Choroid plexus epithelial cell (primary cell): ENCODE data around the gene CIRBP.

Source experiments
- DNase-seq: peaks from one replicate; pipeline ENCODE4 v3.0.0-alpha.2; 2010; ENCODE audit warnings: low read depth
- H3K4me3 ChIP-seq: 2 replicates; pipeline ENCODE4 v1.5.1; 2011; ENCODE audit warnings: low read depth, mild to moderate bottlenecking, control low read depth, low read length, moderate library complexity
- TF ChIP-seq, protein P1 (sequence below): conservative IDR thresholded peaks from 2 replicates; pipeline ENCODE4 v1.5.1; 2011; ENCODE audit warnings: low read depth, mild to moderate bottlenecking, control low read depth, inconsistent platforms, low read length, moderate library complexity

Gene CIRBP

DNA sequence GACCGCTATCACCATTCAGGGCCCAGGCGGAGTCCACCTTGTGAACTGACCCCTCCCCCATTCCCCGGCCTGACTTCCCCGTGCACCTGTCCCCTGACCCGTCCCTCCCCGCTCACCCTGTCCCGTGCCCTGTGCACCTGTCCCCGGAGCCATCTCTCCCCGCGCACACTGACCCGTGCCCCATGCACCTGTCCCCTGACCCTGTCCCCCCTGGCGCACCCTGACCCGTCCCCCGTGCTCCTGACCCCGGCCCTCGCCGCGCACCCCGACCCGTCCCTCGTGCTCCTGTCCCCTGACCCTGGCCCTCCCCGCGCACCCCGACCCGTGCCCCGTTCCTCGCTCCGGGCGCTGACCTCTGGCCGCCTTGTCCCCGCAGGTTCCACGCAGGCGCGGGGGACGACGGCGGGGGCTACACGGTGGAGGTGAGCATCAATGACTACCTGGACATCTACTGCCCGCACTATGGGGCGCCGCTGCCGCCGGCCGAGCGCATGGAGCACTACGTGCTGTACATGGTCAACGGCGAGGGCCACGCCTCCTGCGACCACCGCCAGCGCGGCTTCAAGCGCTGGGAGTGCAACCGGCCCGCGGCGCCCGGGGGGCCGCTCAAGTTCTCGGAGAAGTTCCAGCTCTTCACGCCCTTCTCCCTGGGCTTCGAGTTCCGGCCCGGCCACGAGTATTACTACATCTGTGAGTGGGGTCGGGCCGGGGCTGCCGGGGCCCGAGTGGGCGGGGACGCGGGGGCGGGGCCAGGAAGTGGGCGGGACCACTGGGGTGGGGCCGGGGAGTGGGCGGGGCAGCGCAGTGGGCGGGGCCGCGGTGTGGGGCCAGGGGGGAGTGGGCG lies 26.3 kb downstream of the CIRBP start:
- H3K4me3 ChIP-seq: no peak overlapping the region
- DNase-seq: no peak
- TF ChIP-seq, protein P1, sequence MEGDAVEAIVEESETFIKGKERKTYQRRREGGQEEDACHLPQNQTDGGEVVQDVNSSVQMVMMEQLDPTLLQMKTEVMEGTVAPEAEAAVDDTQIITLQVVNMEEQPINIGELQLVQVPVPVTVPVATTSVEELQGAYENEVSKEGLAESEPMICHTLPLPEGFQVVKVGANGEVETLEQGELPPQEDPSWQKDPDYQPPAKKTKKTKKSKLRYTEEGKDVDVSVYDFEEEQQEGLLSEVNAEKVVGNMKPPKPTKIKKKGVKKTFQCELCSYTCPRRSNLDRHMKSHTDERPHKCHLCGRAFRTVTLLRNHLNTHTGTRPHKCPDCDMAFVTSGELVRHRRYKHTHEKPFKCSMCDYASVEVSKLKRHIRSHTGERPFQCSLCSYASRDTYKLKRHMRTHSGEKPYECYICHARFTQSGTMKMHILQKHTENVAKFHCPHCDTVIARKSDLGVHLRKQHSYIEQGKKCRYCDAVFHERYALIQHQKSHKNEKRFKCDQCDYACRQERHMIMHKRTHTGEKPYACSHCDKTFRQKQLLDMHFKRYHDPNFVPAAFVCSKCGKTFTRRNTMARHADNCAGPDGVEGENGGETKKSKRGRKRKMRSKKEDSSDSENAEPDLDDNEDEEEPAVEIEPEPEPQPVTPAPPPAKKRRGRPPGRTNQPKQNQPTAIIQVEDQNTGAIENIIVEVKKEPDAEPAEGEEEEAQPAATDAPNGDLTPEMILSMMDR: no peak

DNA sequence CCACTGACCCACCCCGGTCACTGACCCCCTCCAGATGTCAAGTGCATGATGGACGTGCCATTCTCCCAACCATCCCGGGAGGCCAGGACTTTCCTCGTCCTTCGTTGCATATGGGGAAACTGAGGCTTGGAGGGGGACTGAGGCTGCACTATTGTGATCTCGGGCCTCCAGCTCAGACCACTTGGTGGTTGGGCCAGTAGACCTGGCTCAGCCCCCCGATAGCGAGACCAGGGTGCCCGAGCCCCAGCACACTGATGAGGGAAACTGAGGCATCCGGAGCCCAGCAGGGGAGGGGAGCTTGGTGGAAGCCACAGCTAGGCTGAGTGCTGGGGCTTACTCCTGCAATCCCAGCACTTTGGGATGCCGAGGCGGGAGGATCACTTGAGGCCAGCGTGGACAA lies 26.9 kb downstream of the CIRBP start:
- H3K4me3 ChIP-seq: no peak overlapping the region
- TF ChIP-seq, protein P1: no peak

DNA sequence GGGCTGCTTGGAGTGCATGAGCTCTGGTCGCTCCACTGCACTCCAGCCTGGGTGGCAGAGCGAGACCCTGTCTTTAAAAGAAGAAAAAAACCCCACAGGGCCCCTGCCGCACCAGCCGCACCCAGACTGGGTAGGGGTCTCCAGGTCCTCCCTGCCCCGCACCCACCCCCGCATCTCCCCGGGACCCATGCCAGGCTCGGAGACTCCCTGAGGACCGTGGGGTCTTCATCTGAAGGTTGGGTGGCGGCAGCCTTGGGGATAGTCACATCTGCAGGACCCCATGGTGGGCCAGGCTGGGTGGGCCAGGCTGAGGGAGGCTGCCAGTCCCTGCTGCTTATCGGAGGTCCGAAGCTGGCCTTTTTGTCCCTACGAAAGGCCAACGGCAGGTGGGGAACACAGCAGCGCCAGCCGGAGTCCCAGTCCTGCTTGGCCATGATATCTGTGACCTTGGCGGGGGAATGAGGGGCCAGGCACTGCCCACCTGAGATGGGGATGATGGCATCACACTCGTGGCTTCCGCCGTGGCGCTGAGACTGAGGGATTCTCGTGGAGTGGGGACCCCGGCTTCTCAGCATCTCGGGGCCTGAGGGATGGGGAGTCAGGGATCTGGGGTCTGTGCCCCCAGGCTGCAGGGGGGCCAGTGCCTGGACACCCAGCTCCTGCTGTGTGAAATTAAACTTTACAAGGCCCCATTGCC lies 27.6 kb downstream of the CIRBP start:
- H3K4me3 ChIP-seq: no peak overlapping the region
- no peak for DNase-seq
- TF ChIP-seq, protein P1: no peak

More for the DNA sequence above, 26.9 kb downstream of the CIRBP start:
- DNase-seq: no peak

DNA sequence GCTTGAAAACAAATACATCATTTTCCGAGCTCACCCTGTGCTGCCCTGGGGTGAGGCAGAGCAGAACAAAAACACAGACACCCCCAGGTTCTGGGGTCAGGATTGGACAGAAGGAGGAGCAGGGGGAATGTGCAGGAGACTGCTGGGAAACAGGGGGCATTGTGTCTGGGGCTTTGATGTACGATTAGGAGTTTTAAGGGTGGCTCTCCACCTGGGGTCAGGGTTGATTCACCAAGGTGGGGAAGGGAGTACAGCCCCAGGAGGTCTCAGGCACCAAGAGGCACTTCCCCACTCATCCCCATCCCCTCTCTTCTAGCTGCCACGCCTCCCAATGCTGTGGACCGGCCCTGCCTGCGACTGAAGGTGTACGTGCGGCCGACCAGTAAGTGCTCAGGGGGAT lies 29.1 kb downstream of the CIRBP start:
- H3K4me3 ChIP-seq: no peak overlapping the region
- DNase-seq: no peak
- TF ChIP-seq, protein P1: no peak

DNA sequence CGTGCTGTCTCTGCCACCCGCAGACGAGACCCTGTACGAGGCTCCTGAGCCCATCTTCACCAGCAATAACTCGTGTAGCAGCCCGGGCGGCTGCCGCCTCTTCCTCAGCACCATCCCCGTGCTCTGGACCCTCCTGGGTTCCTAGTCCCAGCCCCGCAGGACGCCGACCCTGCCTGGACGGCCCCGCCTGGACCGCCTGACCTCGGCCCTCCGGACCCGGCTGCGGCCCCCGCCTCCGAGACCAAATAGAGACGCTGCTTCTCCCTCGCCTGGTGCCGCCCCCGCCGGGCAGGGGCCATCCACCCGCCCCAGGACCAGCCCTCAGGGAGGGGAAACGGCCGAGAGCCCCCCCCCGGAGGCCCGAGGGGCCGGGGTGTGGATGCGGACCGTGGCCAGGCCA lies 30.7 kb downstream of the CIRBP start:
- no peak overlapping the region for H3K4me3 ChIP-seq
- no peak for DNase-seq
- TF ChIP-seq, protein P1: no peak

DNA sequence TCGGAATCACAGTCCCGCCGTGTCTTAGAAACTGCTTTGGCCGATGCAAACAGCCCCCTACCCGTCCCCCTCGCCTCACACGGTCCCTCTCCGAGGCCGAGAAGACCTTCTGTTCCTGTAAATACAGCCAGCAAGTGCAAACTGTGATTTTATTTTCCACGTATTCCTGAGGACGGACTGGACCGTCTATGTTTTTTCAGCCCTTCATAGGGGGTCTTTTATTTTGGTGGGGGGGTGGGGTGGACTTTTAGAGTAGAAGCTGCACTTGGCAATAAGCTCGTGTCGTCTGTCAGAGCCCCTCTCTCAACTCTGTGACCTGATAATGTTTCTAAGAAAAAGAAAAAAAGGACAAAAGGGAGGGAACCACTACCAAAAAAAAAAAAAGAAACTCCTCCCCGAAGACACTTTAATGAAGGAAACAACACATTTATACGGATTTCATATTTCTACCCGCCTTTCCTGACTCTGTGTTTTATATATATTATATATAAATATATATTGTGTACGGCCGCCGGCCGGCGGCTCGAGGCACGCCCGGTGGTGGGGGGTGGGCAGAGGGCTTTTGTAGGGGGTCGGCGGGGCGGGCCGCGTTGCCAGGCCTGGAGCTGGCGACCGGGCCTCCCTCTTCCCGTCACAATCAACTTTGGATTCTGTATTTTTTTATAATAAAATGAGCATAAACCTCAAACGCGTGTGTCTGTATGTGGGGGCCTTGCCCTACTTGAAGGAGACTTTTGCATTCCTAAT lies 31.8 kb downstream of the CIRBP start:
- H3K4me3 ChIP-seq: no peak overlapping the region
- no peak for DNase-seq
- TF ChIP-seq, protein P1: no peak
